ENCODE measurements around the gene PGBD5.
A peak's percentile ranks its signal among the peaks of the same experiment; 100 is the strongest.

Gene PGBD5

DNA sequence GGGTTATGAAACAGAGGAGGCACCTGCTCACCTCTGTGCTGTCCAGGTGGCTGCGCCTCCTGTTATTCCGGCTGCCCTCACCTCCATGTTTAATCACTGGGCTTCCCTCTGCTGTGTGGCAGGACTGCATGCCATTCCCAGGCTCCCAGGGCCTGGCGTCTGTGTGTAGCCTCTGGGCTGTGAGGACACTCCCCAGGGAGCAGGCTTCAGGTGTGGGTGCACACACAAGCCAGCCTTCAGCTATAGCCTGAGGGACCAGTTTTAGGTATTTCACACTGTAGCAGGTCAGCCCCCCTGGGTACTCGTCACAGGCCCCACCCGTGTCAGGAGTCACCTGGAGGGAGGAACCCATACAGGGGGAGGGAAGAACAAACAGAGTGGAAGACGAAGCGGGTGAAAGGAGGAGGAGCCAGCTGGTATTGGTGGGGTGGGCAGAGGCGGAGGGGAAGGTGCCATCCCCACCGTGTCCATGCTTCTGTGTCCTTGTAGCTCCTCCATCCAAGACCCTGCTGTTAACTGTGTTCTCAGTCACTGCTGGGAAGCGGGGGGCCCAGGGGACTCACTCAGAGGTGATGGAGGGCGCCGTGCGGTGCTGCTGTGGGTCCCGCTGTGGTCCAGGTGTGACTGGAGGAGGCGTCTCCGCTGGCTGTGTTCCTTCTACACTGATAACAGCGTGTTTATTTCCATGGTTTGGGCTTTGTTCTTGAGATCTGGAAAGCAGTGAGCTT, 158.6 kb downstream of the PGBD5 start:
- H3K36me3 ChIP-seq (ENCODE audit: control insufficient read depth in 1 of 2, insufficient read depth in 2 of 2, low read length in 2 of 2) = peaks cover 11 to 33% of the 10 kb centered on the region in 2 donors
- peak overlapping the region; percentile 8 to 21 for H3K9ac ChIP-seq (ENCODE audit: low read depth in 1 of 2, low read length in 2 of 2)
- no peak overlapping the region for H3K27ac ChIP-seq (ENCODE audit: low read depth, low read length)
- peaks cover 36 to 38% of the 10 kb centered on the region in 2 donors for H3K4me1 ChIP-seq (ENCODE audit: control insufficient read depth in 1 of 2, insufficient read depth in 2 of 2, low read length in 2 of 2)
- H3K9me3 ChIP-seq (ENCODE audit: control insufficient read depth in 1 of 2, low read length in 2 of 2) = no peaks in the 10 kb centered on the region
- H3K27me3 ChIP-seq (ENCODE audit: control insufficient read depth in 1 of 2, insufficient read depth in 2 of 2, low read length in 2 of 2) = no peaks in the 10 kb centered on the region
- H3K4me3 ChIP-seq (ENCODE audit: low read depth in 1 of 2, low read length in 2 of 2) = no peak overlapping the region

DNA sequence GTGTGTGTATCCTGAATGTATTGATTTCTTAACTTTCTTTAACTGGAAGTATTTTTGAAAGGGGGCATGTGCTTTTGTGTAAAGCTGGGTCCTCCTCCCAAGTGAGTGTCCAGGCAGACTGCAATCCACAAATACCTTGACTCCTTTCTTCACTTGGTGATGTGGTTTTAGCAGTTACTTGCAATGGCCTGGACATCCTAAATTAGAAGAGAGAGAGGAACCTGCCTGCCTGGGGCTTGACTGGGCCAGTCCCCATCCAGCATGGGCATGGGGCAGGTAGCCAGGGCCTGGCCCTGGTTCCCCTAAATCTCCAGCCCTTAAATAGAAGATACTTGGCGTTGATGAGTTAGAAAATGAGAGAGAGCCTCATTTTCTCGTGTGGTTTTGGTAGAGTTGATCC, 159.7 kb downstream of the PGBD5 start:
- Histone ChIP-seq H3K27me3 (ENCODE audit: control insufficient read depth in 1 of 2, insufficient read depth in 2 of 2, low read length in 2 of 2) (no peaks in the 10 kb centered on the region), H3K4me3 (ENCODE audit: low read depth in 1 of 2, low read length in 2 of 2) (no peak overlapping the region), H3K36me3 (ENCODE audit: control insufficient read depth in 1 of 2, insufficient read depth in 2 of 2, low read length in 2 of 2) (peaks cover 11 to 33% of the 10 kb centered on the region in 2 donors), H3K4me1 (ENCODE audit: control insufficient read depth in 1 of 2, insufficient read depth in 2 of 2, low read length in 2 of 2) (peaks cover 40 to 44% of the 10 kb centered on the region in 2 donors), H3K27ac (ENCODE audit: low read depth, low read length) (no peak overlapping the region), H3K9me3 (ENCODE audit: control insufficient read depth in 1 of 2, low read length in 2 of 2) (no peaks in the 10 kb centered on the region), H3K9ac (ENCODE audit: low read depth in 1 of 2, low read length in 2 of 2) (no peak overlapping the region)

DNA sequence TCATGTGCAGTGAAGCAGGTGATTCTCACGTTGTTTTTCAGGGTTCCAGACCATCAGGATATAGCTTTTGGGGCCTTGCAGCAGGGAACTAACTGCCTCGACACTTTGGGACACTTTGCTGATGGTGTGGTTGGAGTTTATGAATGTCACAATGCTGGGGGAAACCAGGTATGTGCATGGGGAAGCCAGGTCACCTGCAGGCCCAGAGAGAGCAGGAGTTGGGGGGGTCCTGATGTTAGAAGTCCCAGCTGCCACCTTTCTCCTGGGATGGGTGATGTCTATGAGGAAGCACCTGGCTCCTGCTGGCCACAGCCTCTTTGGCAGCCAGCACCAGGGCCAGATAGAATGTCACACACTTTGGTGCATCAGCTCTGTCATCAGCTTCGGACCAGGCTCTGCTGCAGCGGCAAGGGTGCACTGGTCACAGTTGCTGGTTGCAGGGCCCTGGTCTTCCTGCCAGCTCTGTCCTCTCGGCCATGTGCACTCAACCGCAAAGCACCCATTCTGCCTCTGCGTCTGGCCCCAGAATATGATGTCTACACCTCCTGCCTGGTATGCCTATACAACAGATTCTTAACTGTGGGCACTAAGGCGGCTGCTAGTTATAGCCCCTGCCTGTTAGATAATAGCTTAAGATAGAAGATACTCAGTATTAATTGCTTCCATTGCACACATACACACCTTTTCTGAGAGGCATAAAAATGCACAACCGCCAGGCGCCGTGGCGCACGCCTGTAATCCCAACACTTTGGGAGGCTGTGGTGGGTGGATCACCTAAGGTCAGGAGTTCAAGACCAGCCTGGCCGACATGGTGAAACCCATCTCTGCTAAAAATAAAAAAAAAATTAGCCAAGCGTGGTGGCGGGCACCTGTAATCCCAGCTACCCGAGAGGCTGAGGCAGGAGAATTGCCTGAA, 160.7 kb downstream of the PGBD5 start:
- H3K36me3 ChIP-seq (ENCODE audit: control insufficient read depth in 1 of 2, insufficient read depth in 2 of 2, low read length in 2 of 2) = peaks cover 11 to 33% of the 10 kb centered on the region in 2 donors
- no peaks in the 10 kb centered on the region for H3K9me3 ChIP-seq (ENCODE audit: control insufficient read depth in 1 of 2, low read length in 2 of 2)
- peaks cover 30 to 38% of the 10 kb centered on the region in 2 donors for H3K4me1 ChIP-seq (ENCODE audit: control insufficient read depth in 1 of 2, insufficient read depth in 2 of 2, low read length in 2 of 2)
- H3K9ac ChIP-seq (ENCODE audit: low read depth in 1 of 2, low read length in 2 of 2) = no peak overlapping the region
- no peak overlapping the region for H3K4me3 ChIP-seq (ENCODE audit: low read depth in 1 of 2, low read length in 2 of 2)
- no peaks in the 10 kb centered on the region for H3K27me3 ChIP-seq (ENCODE audit: control insufficient read depth in 1 of 2, insufficient read depth in 2 of 2, low read length in 2 of 2)
- H3K27ac ChIP-seq (ENCODE audit: low read depth, low read length) = no peak overlapping the region

Data from duodenal mucosa (tissue), 2 donors.